Fibroblast of the aortic adventitia (primary cell): Measurements from ENCODE around the gene SLC37A1. TPM values are rescaled to one million over a fixed set of nuclear protein-coding genes. Genes with fewer than 3 reads are reported as not detected.
A peak's percentile ranks its signal among the peaks of the same experiment; 100 is the strongest.

ENCODE experiments used
- DNase-seq: peaks from one replicate; pipeline ENCODE4 v3.0.0-alpha.2; 2010; ENCODE audit warnings: low read depth
- H3K4me3 ChIP-seq: 2 replicates; pipeline ENCODE4 v1.5.1; 2011; ENCODE audit warnings: low read depth, mild to moderate bottlenecking, control low read depth, low read length, moderate library complexity
- CTCF ChIP-seq: IDR thresholded peaks from 2 replicates; pipeline ENCODE4 v1.5.1; 2011; ENCODE audit warnings: mild to moderate bottlenecking, low read length, control low read depth, inconsistent platforms; ENCODE audit not compliant: insufficient read depth
- total RNA-seq: library from RNA; depleted of rRNA; stranded (reverse); fragments of >200 nt; gene quantifications from 2 replicates; pipeline ENCODE4 v1.2.3, GENCODE V29; 2012; ENCODE audit warnings: low replicate concordance

SLC37A1 gene
- total RNA-seq, 1 donor, result 0.27 TPM

GRCh38 chr21:42616941-42617340, 103.3 kb downstream of the SLC37A1 start:
- no peak overlapping the region for H3K4me3 ChIP-seq
- DNase-seq, result no peak
- no peak for TF ChIP-seq CTCF

GRCh38 chr21:42617486-42617885, 103.8 kb downstream of the SLC37A1 start:
- DNase-seq, result no peak
- no peak for TF ChIP-seq CTCF
- no peak overlapping the region for H3K4me3 ChIP-seq

GRCh38 chr21:42618707-42619102, 105.1 kb downstream of the SLC37A1 start:
- no peak overlapping the region for H3K4me3 ChIP-seq
- no peak for TF ChIP-seq CTCF
- DNase-seq, result no peak

- no peak for DNase-seq
- no peak overlapping the region for H3K4me3 ChIP-seq
- no peak for TF ChIP-seq CTCF
These were observed 105.5 kb downstream of the SLC37A1 start for GRCh38 chr21:42619166-42619565.

- DNase-seq, result no peak
- TF ChIP-seq CTCF, result no peak
- H3K4me3 ChIP-seq, result no peak overlapping the region
These were observed 106.2 kb downstream of the SLC37A1 start for GRCh38 chr21:42619841-42620240.

GRCh38 chr21:42621166-42621818, 107.6 kb downstream of the SLC37A1 start:
- no peak overlapping the region for H3K4me3 ChIP-seq
- DNase-seq, result peak; percentile 7
- no peak for TF ChIP-seq CTCF

- DNase-seq, result no peak
- H3K4me3 ChIP-seq, result no peak overlapping the region
- TF ChIP-seq CTCF, result no peak
These were observed 108.1 kb downstream of the SLC37A1 start for GRCh38 chr21:42621819-42622177.
